NCI-H446 treated with DMSO at 0.1 percent for 48 hours (cell line): ENCODE results near the gene MAP2K2.
A peak's percentile ranks its signal among the peaks of the same experiment; 100 is the strongest.

ENCODE experiments used
- DNase-seq: peaks from one replicate; lab custom pipeline; 2025; lab: John Stamatoyannopoulos, UW

MAP2K2 gene

GRCh38 chr19:4077800-4078684 is 45.9 kb downstream of the MAP2K2 start:
- DNase-seq: no peak

- DNase-seq: no peak
Observed at GRCh38 chr19:4077007-4077374, 46.9 kb downstream of the MAP2K2 start.

- no peak for DNase-seq
Observed at GRCh38 chr19:4075373-4075772, 48.5 kb downstream of the MAP2K2 start.

GRCh38 chr19:4071610-4072009 is 52.3 kb downstream of the MAP2K2 start:
- DNase-seq: no peak

GRCh38 chr19:4069331-4069959 is 54.5 kb downstream of the MAP2K2 start:
- no peak for DNase-seq

- no peak for DNase-seq
Observed at GRCh38 chr19:4068047-4068966, 55.6 kb downstream of the MAP2K2 start.

- DNase-seq: no peak
Observed at GRCh38 chr19:4067396-4068046, 56.4 kb downstream of the MAP2K2 start.

GRCh38 chr19:4066682-4067395 is 57.1 kb downstream of the MAP2K2 start, which contains the start of gene ZBTB7A:
Gene ZBTB7A (minus strand): TSS chr19:4066899. CDS start chr19:4055232, 11,667 bp downstream.
- peak; percentile 15 for DNase-seq

- DNase-seq: no peak
Observed at GRCh38 chr19:4066176-4066606, 57.7 kb downstream of the MAP2K2 start.

GRCh38 chr19:4065430-4066175 is 58.3 kb downstream of the MAP2K2 start:
- peak; percentile 95 for DNase-seq

GRCh38 chr19:4064496-4065260 is 59.2 kb downstream of the MAP2K2 start:
- no peak for DNase-seq

- no peak for DNase-seq
Observed at GRCh38 chr19:4064149-4064495, 59.8 kb downstream of the MAP2K2 start.

- DNase-seq: no peak
Observed at GRCh38 chr19:4063369-4064148, 60.4 kb downstream of the MAP2K2 start.

GRCh38 chr19:4062419-4063368 is 61.2 kb downstream of the MAP2K2 start:
- no peak for DNase-seq

GRCh38 chr19:4061683-4062418 is 62.1 kb downstream of the MAP2K2 start:
- no peak for DNase-seq

- no peak for DNase-seq
Observed at GRCh38 chr19:4061178-4061682, 62.7 kb downstream of the MAP2K2 start.
